Measurements from ENCODE around the gene POLR2F.

POLR2F gene

GRCh38 chr22:37979782-37980181, 26.3 kb downstream of the POLR2F start:
- DNase-seq (ENCODE audit: low spot score), result no peak
- FAIRE-seq, result no peak

DNA sequence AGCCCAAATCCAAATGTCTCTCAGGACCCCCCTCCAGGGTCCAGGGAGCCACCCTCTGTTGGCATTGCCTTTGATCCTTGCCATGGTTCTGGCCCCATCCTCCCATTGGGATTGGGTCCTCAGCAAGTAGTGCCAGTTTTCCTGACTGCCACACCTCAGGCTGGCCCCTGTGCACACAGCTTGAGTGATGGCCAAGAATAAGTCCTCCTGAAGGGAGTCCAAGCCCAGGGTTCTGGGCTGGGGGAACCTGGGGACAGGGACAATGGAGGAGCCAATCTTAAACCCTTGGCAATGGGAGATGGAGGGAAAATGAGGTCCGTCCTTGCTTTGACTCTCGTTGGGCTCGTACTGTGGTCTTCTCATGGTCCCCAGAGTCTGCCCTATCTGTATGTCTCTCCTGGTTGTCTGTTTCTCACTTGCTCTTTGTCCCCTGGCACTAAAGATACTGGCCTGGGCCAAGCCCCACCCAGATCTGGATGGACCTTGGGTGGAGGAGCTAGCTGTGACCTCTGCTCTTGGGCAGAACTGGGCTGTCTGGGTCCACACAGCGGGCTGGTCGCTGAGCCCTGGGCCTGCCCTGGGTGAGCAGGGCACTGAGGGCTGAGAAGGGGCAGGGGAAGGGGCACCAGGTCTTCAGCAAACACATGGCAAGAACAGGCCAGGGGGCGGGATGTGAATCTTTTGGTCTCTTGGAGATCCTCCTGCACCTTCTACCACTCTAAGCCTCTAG, 27.9 kb downstream of the POLR2F start:
- FAIRE-seq (no peak), DNase-seq (ENCODE audit: low spot score) (no peak)

DNA sequence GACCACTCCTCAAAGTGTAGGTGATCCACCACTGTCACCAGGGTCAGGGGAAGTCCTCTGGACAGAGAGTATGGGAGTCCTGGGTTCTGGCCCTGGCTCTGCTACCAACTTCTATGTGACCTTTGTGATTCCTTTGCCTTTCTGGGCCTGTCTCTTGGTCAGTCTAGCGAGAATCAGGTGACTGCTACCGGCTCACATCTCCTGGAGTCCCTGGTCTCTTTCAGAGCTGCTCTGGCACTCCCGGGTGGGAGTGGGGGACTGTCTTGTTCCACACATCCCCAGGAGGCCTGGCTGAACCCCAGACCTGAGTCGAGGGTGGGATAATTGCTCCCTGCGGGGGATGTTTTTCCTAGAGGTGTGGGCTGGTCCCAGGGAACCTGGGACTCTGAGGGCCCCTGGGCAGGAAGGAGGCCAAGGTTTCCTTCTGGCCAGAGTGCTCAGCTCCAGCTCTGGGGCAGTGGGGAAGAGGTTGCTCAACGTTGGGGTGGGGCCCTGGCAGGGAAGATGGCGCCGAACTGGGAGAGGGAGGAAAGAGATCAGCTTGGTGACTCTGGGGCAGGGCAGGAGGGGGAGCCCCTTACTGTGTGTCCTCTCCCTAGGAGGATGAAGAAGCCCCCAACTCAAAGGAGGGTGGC, 28.8 kb downstream of the POLR2F start:
- no peak for DNase-seq (ENCODE audit: low spot score)
- FAIRE-seq, result no peak

DNA sequence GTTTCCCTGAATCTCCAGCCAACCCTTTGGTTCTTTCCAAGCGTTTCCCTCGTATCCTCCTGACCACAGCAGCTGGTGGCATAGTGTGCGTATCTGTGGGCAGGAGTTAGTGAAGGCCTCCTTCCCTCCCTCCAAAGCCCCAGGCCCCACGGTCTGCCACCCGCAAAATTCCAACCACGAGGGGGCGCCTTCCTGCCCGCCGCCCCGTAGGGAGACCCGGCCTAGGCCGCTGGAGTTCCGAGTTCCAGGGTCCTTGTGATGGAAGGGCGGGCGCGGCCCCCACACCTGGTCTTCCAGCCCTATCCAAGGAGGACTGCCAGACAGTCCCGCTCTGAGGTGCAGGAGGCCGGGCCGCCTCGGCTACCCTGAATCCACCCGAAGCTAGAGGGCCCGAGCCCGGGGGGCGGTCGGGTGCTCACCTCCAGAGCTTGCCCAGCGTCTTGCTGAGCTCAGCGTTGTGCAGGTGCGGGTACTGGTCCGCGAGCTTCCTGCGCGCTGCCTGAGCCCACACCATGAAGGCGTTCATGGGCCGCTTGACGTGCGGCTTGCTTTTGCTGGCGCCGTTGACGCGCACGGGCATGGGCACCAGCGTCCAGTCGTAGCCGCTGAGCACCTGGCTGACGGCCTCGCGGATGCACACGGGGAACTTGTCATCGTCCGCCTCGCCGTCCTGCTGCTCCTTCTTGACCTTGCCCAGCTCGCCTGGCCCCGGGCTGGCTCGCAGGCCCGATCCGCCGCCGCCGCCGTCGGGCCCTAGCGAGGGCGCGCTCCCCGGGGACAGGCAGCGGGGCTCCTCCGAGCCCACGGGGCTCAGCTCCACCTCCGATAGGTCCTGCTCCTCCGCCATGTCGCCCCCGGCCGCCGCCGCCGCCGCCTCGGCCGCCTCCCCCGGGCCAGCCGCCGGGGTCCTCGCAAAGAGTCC, 29.7 kb downstream of the POLR2F start:
- FAIRE-seq, result peak; percentile 9
- DNase-seq (ENCODE audit: low spot score), result no peak

DNA sequence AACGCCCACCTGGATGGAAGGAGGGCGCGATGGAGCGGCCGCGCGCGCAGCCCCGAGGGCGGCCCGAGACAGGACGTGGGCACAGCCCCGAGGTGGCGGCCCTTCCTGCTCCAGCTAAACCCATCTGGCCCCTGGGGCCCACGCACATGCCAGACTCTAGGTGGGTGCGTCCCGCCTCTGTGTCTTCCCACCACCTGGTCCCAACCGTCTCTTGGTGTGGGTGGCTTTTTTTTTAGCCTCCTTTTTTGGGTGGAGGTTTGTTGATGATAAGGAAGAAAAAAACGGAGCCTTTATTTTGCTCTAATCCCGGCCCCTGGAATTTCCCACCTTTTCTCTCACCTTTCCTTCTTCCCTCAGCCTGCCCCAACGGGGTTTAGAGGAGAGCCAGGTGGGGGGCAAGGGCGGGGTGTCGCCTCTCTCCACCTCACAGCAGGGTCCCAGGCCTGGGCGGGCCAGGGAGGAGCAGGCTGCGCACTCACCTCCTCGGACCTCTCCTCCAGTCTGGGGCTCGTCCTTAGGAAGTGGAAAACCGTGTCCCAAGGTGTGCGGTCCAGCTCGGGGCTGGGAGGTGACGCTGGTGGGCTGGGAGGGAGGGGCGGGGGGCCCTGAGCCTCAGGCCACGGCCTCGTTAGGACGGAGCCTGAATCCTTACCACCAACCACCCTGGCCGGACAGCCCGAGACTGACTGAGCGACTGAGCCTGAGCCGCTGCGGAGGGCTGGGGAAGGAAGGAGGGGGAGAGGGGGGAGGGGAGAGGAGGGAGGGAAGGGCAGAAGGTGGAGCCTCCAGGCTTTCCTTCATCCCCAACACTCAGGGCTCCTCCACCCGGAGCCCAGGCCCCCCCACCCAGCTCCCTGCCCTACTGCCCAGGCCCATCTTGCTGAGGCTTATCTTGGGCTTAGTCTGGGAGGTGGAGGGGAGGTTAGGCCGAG, 30.6 kb downstream of the POLR2F start, which contains the start of gene SOX10:
Gene SOX10, minus strand, starts transcription at position 696 of the 932 bp plus-strand sequence. CDS start 771 bp downstream, outside the sequence.
- DNase-seq (ENCODE audit: low spot score), result no peak
- no peak for FAIRE-seq

DNA sequence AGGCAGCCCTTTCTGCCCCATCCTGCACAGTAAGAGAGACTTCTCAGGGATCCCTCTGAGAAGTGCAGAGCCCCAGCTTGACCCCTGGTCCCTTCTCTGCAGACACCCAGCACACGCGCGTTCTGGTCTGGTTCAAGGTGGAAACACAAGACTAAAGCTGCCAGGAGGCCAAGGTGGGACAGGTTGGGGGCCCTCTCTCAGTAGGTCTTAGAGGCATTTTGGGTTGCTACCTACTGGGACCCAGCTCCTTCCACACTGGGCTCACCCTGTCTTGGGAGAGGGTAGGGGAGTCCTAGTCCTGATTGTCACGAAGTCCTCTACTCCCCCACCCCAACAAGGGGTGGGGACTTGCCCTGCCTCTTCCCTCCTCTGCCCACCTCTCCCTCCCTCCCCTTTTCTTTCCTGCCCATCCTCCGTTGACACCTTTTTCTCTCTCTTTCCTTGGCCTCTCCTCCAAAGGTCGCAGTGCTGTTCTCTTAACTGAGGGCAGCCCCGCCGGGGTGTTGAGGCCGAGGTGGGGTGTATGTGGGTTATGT, 31.6 kb downstream of the POLR2F start:
- FAIRE-seq (no peak), DNase-seq (ENCODE audit: low spot score) (no peak)

DNA sequence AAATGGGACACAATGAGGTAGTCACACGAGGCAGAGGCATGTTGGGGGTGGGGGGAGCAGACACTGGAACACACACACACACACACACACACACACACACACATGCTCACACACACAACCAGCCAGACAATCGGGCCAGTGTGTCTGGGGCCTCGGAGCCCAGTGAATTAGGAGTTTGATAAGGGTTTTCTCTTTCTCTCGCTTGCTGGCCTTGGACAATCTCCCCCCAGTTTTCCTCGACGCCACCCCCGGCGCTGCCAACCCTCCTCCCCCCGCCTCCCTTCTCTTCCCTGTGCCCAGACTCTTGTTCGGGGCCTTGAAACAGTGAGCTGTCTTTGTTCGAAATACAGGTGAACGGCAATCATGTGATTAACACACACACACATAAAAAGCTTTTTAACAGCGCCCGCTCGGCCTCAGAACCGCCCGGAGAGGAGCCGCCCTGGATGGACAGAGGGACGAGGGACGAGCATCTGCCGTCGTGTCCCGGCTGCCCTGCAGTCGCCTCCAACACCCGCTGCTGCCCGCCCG, 32.3 kb downstream of the POLR2F start:
- no peak for FAIRE-seq
- no peak for DNase-seq (ENCODE audit: low spot score)

DNA sequence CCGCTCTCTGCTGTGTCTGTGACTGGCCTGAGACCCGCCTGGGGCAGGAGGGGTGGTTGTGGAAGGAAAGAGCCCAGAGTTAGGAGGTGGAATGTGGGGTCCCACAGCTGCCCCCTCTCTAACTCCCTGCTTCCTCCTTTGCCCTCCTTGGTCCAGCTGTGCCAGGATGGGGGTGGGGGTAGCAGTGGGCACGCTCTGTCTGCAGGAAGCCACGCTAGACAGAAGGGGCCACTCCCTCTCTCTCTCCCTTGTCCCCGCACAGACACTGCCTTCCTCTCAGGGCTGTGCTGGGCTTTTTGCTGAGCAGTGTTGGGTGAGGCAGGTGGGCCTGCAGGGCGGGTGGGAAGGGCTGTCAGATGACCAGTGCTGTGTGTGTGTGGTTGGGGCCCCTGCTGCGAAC, 32.9 kb downstream of the POLR2F start:
- FAIRE-seq (no peak), DNase-seq (ENCODE audit: low spot score) (no peak)

DNA sequence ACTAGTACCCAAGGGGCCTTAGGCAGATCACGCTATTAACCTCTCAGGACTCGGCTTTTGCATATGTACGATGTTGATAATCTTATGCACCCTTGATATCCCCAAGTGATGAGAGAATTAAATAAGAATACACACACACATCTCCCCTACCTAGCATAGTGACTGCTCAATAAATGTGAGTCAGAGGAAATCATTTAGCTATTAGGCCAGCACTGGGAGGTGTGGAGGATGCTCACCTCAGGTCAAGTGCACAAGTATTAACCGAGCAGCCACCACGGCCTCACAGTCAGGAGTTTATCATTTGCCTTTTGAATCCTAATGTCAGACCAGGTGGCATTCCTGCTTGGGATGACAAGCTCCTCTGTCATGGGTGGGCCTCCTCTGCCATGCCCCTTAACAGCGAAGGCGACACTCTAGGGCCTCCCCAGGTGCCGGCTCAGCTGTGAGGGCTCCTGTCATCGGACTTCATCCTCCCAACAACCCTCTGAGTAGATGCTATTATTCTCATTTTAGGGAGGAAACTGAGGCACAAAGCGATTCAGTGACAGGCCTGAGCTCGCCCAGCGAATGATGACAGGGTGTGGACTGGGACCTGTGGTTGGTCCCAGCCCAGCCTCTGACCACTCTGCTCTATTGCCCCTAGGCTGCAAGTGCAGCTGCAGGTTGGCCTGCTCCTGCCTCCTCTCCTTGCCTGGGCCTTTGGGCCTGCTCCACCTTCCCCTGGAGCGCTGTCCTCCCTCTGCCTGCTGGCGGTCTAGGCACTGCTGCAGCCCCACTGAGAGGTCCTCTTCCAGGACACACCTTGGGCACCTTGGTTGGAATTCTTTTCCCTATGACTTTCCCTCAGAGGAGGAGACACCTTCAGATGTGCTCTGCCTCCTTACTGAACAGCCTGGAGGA, 35.9 kb downstream of the POLR2F start:
- DNase-seq (ENCODE audit: low spot score) (no peak), FAIRE-seq (peak; percentile 42)

GRCh38 chr22:37990301-37990700, 36.8 kb downstream of the POLR2F start:
- FAIRE-seq (no peak), DNase-seq (ENCODE audit: low spot score) (no peak)

- DNase-seq (ENCODE audit: low spot score), result no peak
- FAIRE-seq, result no peak
Measured at GRCh38 chr22:37990862-37991261, 37.4 kb downstream of the POLR2F start.

GRCh38 chr22:37991731-37992442, 38.4 kb downstream of the POLR2F start:
- no peak for DNase-seq (ENCODE audit: low spot score)

DNA sequence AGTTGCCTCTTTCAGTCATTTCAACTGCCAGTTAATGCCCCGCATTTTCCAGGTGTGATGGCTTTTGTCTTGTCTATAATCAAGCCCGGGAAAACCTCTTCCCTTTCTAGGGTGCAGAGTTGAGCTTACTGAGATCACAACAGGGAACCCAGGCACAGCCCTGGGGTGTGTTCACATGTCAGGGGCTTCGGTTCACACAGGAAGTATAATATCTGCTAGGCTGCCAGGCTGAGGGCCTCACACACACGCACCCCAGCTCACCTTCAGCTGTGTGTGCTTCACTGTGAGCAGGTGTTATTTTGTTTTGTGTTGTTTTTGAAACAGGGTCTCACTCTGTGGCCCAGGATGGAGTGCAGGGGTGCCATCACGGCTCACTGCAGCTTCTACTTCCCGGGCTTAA, 40.5 kb downstream of the POLR2F start:
- peak; percentile 48 for FAIRE-seq
- no peak for DNase-seq (ENCODE audit: low spot score)

More at GRCh38 chr22:37991731-37992442, 38.4 kb downstream of the POLR2F start:
- FAIRE-seq, result peak; percentile 55

GRCh38 chr22:37994982-37995381, 41.5 kb downstream of the POLR2F start:
- DNase-seq (ENCODE audit: low spot score) (no peak), FAIRE-seq (no peak)

DNA sequence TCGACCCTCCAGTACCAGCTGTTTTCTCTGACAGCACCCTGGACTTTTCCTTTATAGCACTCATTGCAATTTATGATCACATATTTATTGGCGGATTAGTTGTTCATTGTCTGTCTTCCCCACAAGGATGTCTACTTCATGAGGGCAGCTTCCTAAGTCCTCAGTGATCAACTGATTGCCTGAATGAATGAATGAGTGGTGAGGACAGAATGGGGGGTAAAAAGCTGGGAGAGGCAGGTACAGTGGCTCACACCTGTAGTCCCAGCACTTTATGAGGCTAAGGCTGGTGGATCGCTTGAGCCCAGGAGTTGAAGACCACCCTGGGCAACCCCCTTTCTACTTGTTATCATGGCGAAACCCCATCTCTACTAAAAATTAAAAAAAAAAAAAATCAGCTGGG, 42.0 kb downstream of the POLR2F start:
- FAIRE-seq (no peak), DNase-seq (ENCODE audit: low spot score) (no peak)

DNA sequence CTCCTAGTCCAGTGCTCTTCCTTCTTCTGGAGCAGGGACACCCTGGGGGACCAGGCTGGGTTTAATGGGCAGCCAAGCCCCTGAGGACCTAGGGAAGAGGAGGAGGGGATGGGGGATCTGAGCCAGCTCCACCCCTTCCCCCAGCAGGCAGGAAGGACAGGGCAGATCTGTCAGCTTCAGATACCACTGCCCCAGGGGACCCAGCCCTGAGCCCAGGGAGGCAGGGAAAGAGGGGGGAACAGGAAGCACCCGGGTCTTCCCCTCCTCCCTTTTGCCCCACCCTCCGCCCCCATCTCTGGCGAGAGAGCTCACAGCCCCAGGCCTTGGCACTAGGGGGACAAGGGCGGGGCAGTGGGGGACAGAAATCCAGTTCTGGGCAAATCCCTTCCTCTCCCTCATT, 42.6 kb downstream of the POLR2F start:
- no peak for DNase-seq (ENCODE audit: low spot score)

GRCh38 chr22:37996515-37997246, 43.2 kb downstream of the POLR2F start:
- no peak for DNase-seq (ENCODE audit: low spot score)
- FAIRE-seq, result peak; percentile 56

More for the DNA sequence above, 42.6 kb downstream of the POLR2F start:
- FAIRE-seq, result no peak

DNA sequence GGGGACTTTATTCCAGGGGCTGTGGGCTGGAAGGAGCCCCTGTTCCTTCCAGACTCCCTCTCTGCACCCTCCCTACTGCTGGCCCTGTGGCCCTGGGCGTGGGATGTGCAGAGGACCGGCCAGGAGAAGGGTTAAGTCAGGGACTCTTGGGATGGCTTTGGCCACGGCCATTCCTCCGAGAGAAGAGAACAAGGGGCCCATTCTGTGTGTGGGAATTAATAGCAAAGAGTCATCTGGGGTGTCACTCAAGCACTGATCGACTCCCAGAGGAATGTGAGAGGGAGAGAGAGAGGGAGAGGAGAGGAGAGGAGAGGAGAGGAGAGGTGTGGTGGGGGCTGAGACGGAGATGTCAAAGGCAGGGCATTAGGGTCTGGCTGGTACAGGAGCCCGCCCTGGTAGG, 45.0 kb downstream of the POLR2F start:
- peak; percentile 31 for DNase-seq (ENCODE audit: low spot score)
- FAIRE-seq, result no peak
